ENCODE measurements around the gene PGM2. TPM values are rescaled to one million over a fixed set of nuclear protein-coding genes. Genes with fewer than 3 reads are reported as not detected.

The PGM2 gene
- total and polyA plus RNA-seq, 2 donors (not counting 3 experiments of a cell fraction or from before 2014, with no cell fraction given), result 17.9 to 53.9 TPM

- dilution Hi-C loops (cut with MboI; ENCODE audit: extremely low pct_ligation_motif_present, low sequenced_read_pairs), result no loop called here
- no peaks in the 10 kb centered on the region for H4K20me1 ChIP-seq (replicated peaks; ENCODE audit: control insufficient read depth, extremely low read depth, insufficient read depth, low read length)
- H2AFZ ChIP-seq (ENCODE audit: low read depth, low read length), result no peak overlapping the region
- FAIRE-seq, result no peak
- H3K27me3 ChIP-seq (ENCODE audit: control insufficient read depth in 2 of 2, insufficient read depth in 2 of 2, low read length in 2 of 2), result no peaks in the 10 kb centered on the region
- no peaks in the 10 kb centered on the region for H3K4me1 ChIP-seq (ENCODE audit: control insufficient read depth, extremely low read depth, insufficient read depth, low read length)
- no peak overlapping the region for H3K4me2 ChIP-seq (ENCODE audit: insufficient read depth, low read length)
- no peaks in the 10 kb centered on the region for H3K9me3 ChIP-seq (replicated peaks; ENCODE audit: control insufficient read depth, insufficient read depth, low read length)
- BruUV-seq (replicated peaks), result no TSS peak
- TF ChIP-seq MYC (IDR thresholded peaks at IDR 0.05; ENCODE audit: low read depth, low read length) (no peak), POLR2A (IDR thresholded peaks at IDR 0.05; ENCODE audit: low read depth, low read length) (no peak), POLR2AphosphoS5 (IDR thresholded peaks at IDR 0.05; ENCODE audit: insufficient read depth, low read depth, low read length) (no peak), JUN (IDR thresholded peaks at IDR 0.05; ENCODE audit: borderline replicate concordance, insufficient read depth, insufficient read length, low read depth) (no peak), FOS (IDR thresholded peaks at IDR 0.05; ENCODE audit: borderline replicate concordance, insufficient read depth, low read length) (no peak), MAX (IDR thresholded peaks at IDR 0.05; ENCODE audit: insufficient read depth, insufficient read length) (no peak), CTCF (IDR thresholded peaks at IDR 0.05; ENCODE audit: extremely low read depth in 1 of 2, insufficient read depth in 1 of 2, low read depth in 1 of 2, low read length in 2 of 2) (no peak), GATA2 (IDR thresholded peaks at IDR 0.05; ENCODE audit: insufficient read depth, insufficient read length, low read depth, low read length) (no peak)
- no peaks in the 10 kb centered on the region for H3K9me1 ChIP-seq (replicated peaks; ENCODE audit: control insufficient read depth, extremely low read depth, insufficient read depth, low read length)
- no peak overlapping the region for H3K4me3 ChIP-seq (replicated peaks in 1 of 3; ENCODE audit: insufficient read depth in 1 of 3, low read depth in 1 of 3, low read length in 3 of 3)
- H3K36me3 ChIP-seq (ENCODE audit: control insufficient read depth in 2 of 2, extremely low read depth in 1 of 2, insufficient read depth in 2 of 2, low read length in 2 of 2), result peaks cover 5 to 14% of the 10 kb centered on the region in 2 experiments
- POLR2A ChIA-PET, result no interaction called here
- H3K27ac ChIP-seq (ENCODE audit: insufficient read depth, low read depth, low read length), result no peak overlapping the region
- CTCF ChIA-PET, result interaction anchor here (0.6 to 1.5 kb wide), 2 partner anchors 8 to 58 kb away, joined by 3 to 5 read pairs; no protein-coding TSS in a partner anchor
- H3K79me2 ChIP-seq (ENCODE audit: control insufficient read depth, insufficient read depth, low read length), result no peaks in the 10 kb centered on the region
- no peak overlapping the region for H3K9ac ChIP-seq (replicated peaks; ENCODE audit: extremely low read depth, insufficient read depth, low read length)
- intact Hi-C loops (cut with micrococcal nuclease), result no loop called here
- DNase-seq (ENCODE audit: low read depth, low spot score), result no peak
Measured at GRCh38 chr4:37860266-37860665, 33.8 kb downstream of the PGM2 start.
